ENCODE measurements around the gene OR10G8.
"Not testable (repeated sequence)": the region's sequence is repeated elsewhere in the genome, so short reads cannot be mapped to it uniquely, and the experiment has no call there.

The OR10G8 gene

GRCh38 chr11:124026498-124026897, at the start of gene OR10G8:
TSS of gene OR10G8 (plus strand) at chr11:124026798. CDS start at chr11:124029623, 2,825 bp downstream.
- in situ Hi-C loops (cut with HindIII; ENCODE audit: low sequenced_read_pairs), result no loop called here

- in situ Hi-C loops (cut with HindIII; ENCODE audit: low sequenced_read_pairs), result no loop called here
These were observed 48.8 kb upstream of the OR10G8 start, which contains the start of gene OR10S1 for GRCh38 chr11:123977731-123978347. TSS of gene OR10S1 (minus strand) at chr11:123977781. CDS start at chr11:123977664, 117 bp downstream.

- in situ Hi-C loops (cut with HindIII; ENCODE audit: low sequenced_read_pairs), result no loop called here
These were observed 47.3 kb upstream of the OR10G8 start for GRCh38 chr11:123979311-123979710.

- in situ Hi-C loops (cut with HindIII; ENCODE audit: low sequenced_read_pairs), result no loop called here
These were observed 31.5 kb upstream of the OR10G8 start, which contains the start of gene OR10G6 for GRCh38 chr11:123995119-123995518. TSS of gene OR10G6 (minus strand) at chr11:123995161. CDS start at chr11:123995161, 0 bp downstream.

- in situ Hi-C loops (cut with HindIII; ENCODE audit: low sequenced_read_pairs), result no loop called here
These were observed 13.9 kb upstream of the OR10G8 start, which contains the start of gene OR10G4 for GRCh38 chr11:124012697-124013096. TSS of gene OR10G4 (plus strand) at chr11:124012997. CDS start at chr11:124015575, 2,578 bp downstream.

GRCh38 chr11:124015837-124016236, 10.8 kb upstream of the OR10G8 start:
- in situ Hi-C loops (cut with HindIII; ENCODE audit: low sequenced_read_pairs), result not testable (repeated sequence)

GRCh38 chr11:124036666-124037065, 10.1 kb downstream of the OR10G8 start:
- in situ Hi-C loops (cut with HindIII; ENCODE audit: low sequenced_read_pairs), result no loop called here

- in situ Hi-C loops (cut with HindIII; ENCODE audit: low sequenced_read_pairs), result no loop called here
These were observed 13.0 kb downstream of the OR10G8 start for GRCh38 chr11:124039557-124039956.

- in situ Hi-C loops (cut with HindIII; ENCODE audit: low sequenced_read_pairs), result no loop called here
These were observed 14.7 kb downstream of the OR10G8 start, which contains the start of gene OR10G7 for GRCh38 chr11:124041254-124041653. TSS of gene OR10G7 (minus strand) at chr11:124041325. CDS start at chr11:124039001, 2,324 bp downstream.

GRCh38 chr11:124043420-124043819, 16.8 kb downstream of the OR10G8 start:
- in situ Hi-C loops (cut with HindIII; ENCODE audit: low sequenced_read_pairs), result no loop called here

- in situ Hi-C loops (cut with HindIII; ENCODE audit: low sequenced_read_pairs), result no loop called here
These were observed 24.1 kb downstream of the OR10G8 start for GRCh38 chr11:124050748-124051147.

- in situ Hi-C loops (cut with HindIII; ENCODE audit: low sequenced_read_pairs), result no loop called here
These were observed 26.4 kb downstream of the OR10G8 start for GRCh38 chr11:124052966-124053365.

GRCh38 chr11:124068601-124069110, 42.1 kb downstream of the OR10G8 start:
- in situ Hi-C loops (cut with HindIII; ENCODE audit: low sequenced_read_pairs), result no loop called here

- in situ Hi-C loops (cut with HindIII; ENCODE audit: low sequenced_read_pairs), result no loop called here
These were observed 43.1 kb downstream of the OR10G8 start for GRCh38 chr11:124069429-124070401.

- in situ Hi-C loops (cut with HindIII; ENCODE audit: low sequenced_read_pairs), result no loop called here
These were observed 44.5 kb downstream of the OR10G8 start for GRCh38 chr11:124070915-124071622.

GRCh38 chr11:124071623-124071948, 45.0 kb downstream of the OR10G8 start:
- in situ Hi-C loops (cut with HindIII; ENCODE audit: low sequenced_read_pairs), result no loop called here

GRCh38 chr11:124072147-124072546, 45.5 kb downstream of the OR10G8 start:
- in situ Hi-C loops (cut with HindIII; ENCODE audit: low sequenced_read_pairs), result no loop called here

GRCh38 chr11:124074554-124074953, 48.0 kb downstream of the OR10G8 start:
- in situ Hi-C loops (cut with HindIII; ENCODE audit: low sequenced_read_pairs), result no loop called here

GRCh38 chr11:124075492-124075840, 48.9 kb downstream of the OR10G8 start:
- in situ Hi-C loops (cut with HindIII; ENCODE audit: low sequenced_read_pairs), result no loop called here

- in situ Hi-C loops (cut with HindIII; ENCODE audit: low sequenced_read_pairs), result no loop called here
These were observed 49.4 kb downstream of the OR10G8 start for GRCh38 chr11:124075841-124076651.
